Activated naive CD8-positive, alpha-beta T cell treated with anti-CD3 and anti-CD28 coated beads, Interleukin-2, amount 10 ng/mL, durations not matched to agents 7 days and 5 days (primary cell): ENCODE results near the gene SLC17A9. TPM values are rescaled to one million over a fixed set of nuclear protein-coding genes. Genes with fewer than 3 reads are reported as not detected.

Experiments
- ATAC-seq: fragments of 150-1000 bp; cut with Tn5 transposase; one replicate; pipeline ENCODE4 v1.10.0; 2021; ENCODE audit warnings: low read depth, moderate library complexity
- POLR2A ChIA-PET: fragments of 350-600 bp; sonication (Branson Sonifier 250); formaldehyde crosslinking; loops from one replicate; lab custom pipeline; 2021; ENCODE audit warnings: antibody characterized with exemption; lab: Charles Lee
- DNase-seq: peaks from one replicate; pipeline ENCODE4 v3.0.0; 2021
- H3K27ac Mint-ChIP-seq: one replicate; pipeline ENCODE4 v1.8.0; 2022; ENCODE audit warnings: mild to moderate bottlenecking, mixed read lengths
- H3K27me3 Mint-ChIP-seq: one replicate; pipeline ENCODE4 v1.8.0; 2022; ENCODE audit warnings: mild to moderate bottlenecking, moderate library complexity, mixed read lengths
- H3K36me3 Mint-ChIP-seq: one replicate; pipeline ENCODE4 v1.8.0; 2021; ENCODE audit warnings: mild to moderate bottlenecking, mixed read lengths
- H3K4me1 Mint-ChIP-seq: one replicate; pipeline ENCODE4 v1.8.0; 2021; ENCODE audit warnings: mixed read lengths
- H3K4me3 Mint-ChIP-seq: one replicate; pipeline ENCODE4 v1.8.0; 2022; ENCODE audit warnings: mild to moderate bottlenecking, moderate library complexity, mixed read lengths
- H3K9me3 Mint-ChIP-seq: one replicate; pipeline ENCODE4 v1.8.0; 2021; ENCODE audit warnings: mixed read lengths
- total RNA-seq, 2 experiments: library from RNA; stranded (reverse); gene quantifications; one replicate each; pipeline ENCODE4 v1.2.3, GENCODE V29; 2021

SLC17A9 gene
- total RNA-seq, 2 experiments from 2014 or later: 40.9 to 43.5 TPM

DNA sequence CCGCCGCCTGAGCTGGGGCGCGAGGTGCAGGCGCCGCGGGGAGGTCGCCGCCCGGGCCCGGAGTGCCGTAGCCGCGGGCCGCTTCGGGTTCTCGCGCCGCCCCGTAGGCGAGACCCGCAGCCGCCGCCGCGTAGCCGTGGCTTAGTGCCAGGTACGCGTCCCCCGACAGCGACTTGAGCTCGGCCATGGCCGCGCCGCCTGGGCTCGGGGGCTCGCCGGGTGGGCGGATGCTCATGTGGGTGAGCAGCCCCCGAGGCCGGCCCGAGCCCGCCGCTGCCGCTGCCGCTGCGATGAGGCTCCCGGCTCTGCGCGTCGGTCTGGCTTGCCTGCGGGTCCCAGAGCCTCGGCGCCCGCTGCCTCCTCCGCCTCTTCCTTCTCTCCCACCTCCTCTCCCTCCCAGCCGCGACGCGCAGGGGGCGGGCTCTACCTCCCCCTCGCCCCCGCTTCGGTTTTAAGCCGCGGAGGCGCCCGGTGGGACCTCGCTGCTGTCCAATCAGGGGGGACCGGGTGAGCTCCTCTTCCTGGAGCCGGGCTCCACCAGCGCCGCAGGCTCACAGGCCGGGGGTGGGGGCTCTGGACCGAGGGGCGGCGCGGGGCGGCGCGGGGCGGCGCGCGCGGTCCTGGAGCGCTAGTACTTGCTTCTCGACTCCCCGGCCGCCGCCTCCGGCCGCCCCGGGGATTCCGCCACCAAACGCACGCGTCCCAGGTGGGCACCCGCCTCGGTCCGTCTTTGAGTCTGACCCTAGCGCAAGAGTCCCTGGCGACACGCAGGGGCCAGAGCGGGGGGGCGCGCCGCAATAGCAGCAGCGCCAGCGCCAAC, 54.2 kb downstream of the SLC17A9 start, which contains the start of gene BHLHE23:
Gene BHLHE23, minus strand, starts transcription at position 425 of the 820 bp plus-strand sequence. Its CDS starts 190 bp downstream, at position 235.
- Mint-ChIP-seq H3K27ac (no peak within 1 kb of the TSS), H3K36me3 (peaks cover 2% of the 10 kb centered on the region), H3K27me3 (peaks cover 65% of the 10 kb centered on the region), H3K4me1 (peaks cover 14% of the 10 kb centered on the region), H3K9me3 (no peaks in the 10 kb centered on the region), H3K4me3 (no peak within 1 kb of the TSS)
- ATAC-seq (no peak), DNase-seq (peak; percentile 56)
- POLR2A ChIA-PET: no interaction called here

DNA sequence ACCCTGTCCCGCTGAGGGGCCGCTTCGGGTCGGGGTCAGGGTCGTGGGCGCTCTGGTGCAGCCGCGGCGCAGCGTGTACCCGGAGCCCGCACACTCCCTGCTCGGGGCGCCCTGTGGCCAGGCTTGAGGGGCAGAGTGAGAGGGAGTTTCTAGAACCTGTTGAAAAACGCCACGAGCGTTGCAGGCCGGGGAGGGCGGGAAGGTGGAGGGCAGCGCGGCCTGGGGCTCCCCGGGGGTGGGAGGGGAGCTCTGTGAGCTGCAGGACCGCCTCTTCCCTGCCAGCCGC, 54.8 kb downstream of the SLC17A9 start:
- POLR2A ChIA-PET: no interaction called here
- Mint-ChIP-seq H3K9me3 (no peaks in the 10 kb centered on the region), H3K4me1 (peaks cover 14% of the 10 kb centered on the region), H3K36me3 (peaks cover 2% of the 10 kb centered on the region), H3K4me3 (no peak overlapping the region), H3K27me3 (peaks cover 67% of the 10 kb centered on the region), H3K27ac (no peak overlapping the region)
- no peak for DNase-seq
- ATAC-seq: no peak

DNA sequence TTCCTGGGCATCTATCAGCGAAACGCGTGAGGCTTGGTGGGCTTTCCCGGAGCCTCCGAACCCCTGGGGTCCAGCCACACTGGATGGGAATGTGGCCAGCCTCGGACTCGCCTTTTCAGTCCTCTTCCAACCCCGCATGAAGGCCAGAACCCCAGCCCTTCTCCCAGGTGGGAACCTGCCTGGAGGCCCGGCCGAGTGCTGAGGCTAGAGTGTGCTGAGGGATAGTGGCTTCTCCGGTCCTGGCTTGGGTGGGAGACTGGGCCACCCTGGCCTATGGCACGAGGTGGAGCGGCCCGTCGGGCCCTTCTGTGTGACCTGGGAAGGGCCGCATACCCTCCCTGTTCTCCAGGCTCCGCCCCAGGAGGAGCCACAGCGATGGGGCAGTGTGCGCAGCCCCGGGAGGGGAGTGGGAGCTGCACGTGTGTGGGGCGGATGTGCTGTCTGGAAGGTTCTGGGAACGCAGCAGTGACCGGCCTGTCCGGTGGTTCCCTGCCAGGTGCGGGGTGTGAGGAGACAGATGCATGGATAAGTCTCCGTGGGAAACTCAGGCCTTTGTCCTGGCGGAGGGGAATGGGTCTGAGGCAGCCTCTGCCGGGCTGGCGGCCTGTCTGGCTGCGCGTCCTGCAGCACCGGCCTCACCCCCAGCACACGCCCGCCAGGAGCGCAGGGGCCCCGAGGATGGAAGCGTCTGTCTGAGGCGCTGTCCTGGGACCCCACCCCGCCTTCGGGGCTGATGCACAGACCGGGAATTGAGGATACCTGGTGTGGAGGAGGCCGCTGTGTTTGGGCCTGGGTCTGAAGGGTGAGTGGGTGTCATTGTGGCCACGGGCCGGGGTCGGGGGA, 55.4 kb downstream of the SLC17A9 start:
- no peak for ATAC-seq
- Mint-ChIP-seq H3K9me3 (peaks cover under 1% of the 10 kb centered on the region), H3K27me3 (peaks cover 67% of the 10 kb centered on the region), H3K36me3 (peaks cover 2% of the 10 kb centered on the region), H3K27ac (no peak overlapping the region), H3K4me1 (peaks cover 14% of the 10 kb centered on the region), H3K4me3 (no peak overlapping the region)
- DNase-seq: peak; percentile 44
- POLR2A ChIA-PET: interaction anchor here (1.0 to 3.1 kb wide), 2 partner anchors 35 to 95 kb away, joined by 3 to 22 read pairs; no protein-coding TSS in a partner anchor

DNA sequence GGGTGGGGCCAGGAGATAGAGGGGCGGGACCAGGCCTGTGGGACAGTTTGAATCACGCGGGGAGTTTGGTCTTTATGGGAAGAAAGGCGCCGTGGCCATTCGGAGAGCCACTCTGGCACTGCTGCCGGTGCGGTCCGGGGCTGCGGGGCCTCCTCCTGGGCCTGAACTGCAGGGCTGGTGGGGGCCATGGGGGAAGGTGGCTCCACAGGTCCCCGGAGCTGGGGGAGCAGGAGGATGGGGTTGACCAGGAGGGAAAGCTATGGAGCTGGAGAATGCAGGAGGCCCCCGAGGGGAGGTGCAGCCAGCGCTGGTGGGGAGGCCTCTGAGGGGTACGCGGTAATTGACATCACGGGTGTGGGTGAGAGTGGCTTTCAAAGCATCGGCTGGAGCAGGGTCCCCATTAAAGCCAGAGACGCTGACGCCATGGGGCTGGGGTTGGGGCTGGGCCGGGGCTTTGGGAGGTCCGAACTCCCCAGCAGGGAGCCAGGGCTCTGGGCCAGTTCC, 56.1 kb downstream of the SLC17A9 start:
- Mint-ChIP-seq H3K27me3 (peaks cover 67% of the 10 kb centered on the region), H3K27ac (no peak overlapping the region), H3K9me3 (peaks cover 6% of the 10 kb centered on the region), H3K4me1 (peaks cover 14% of the 10 kb centered on the region), H3K4me3 (peak overlapping the region; percentile 40), H3K36me3 (peaks cover 2% of the 10 kb centered on the region)
- ATAC-seq (peak; percentile 5), DNase-seq (peak; percentile 50)
- POLR2A ChIA-PET: interaction anchor here (0.9 to 3.1 kb wide), 4 partner anchors 31 to 110 kb away, joined by 3 to 22 read pairs (median 4); no protein-coding TSS in a partner anchor

DNA sequence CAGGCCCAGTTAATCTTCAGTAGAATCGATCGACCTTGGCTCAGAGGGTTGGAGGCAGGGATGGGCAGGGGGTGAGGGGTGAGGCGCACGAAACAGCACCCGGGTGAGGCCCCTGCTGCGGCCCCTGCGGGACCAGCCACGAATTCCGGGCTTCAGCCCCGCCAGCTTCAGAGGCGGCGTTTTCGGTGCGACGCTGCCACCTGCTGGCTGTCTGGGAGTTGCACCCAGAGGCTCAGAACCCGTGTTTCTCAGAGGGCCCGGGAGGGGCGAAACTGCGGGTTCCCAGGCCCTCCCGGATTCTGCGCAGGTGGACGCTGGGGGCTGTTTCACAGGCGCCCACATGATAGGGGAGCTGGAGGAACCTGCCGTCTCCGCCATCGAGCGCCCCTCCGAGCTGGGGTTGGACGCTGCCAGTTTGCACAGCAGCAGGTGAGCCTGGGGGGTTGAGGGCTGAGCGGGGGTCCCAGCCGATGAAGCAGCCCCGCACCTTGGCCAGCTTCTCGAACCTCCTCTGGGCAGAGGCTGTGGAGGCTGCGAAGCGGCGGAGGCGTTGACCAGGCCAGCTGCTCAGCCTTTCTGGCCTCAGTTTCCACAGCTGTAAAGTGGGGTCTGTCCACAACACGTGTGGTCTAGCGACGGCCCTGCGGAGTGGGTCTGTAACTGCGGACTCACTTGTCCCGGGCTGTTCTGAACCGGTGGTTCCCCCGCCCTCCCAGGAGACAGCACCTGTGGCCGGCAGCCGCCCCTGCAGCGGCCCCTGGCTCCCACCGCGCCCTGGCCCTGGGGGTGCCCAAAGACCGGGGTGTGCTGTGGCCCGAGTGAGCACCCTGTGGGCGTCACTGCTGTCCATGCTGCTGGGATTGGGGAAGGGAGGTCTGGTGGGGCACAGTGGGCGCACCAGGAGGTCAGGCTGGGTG, 56.8 kb downstream of the SLC17A9 start:
- DNase-seq: peak; percentile 90
- H3K4me1 Mint-ChIP-seq: peaks cover 14% of the 10 kb centered on the region
- peaks cover 6% of the 10 kb centered on the region for H3K9me3 Mint-ChIP-seq
- peaks cover 2% of the 10 kb centered on the region for H3K36me3 Mint-ChIP-seq
- H3K4me3 Mint-ChIP-seq: peak overlapping the region; percentile 40
- POLR2A ChIA-PET: interaction anchor here (0.9 to 3.1 kb wide), 4 partner anchors 32 to 110 kb away, joined by 3 to 22 read pairs (median 4); no protein-coding TSS in a partner anchor
- ATAC-seq: peak; percentile 67
- H3K27ac Mint-ChIP-seq: peak overlapping the region; percentile 12
- peaks cover 69% of the 10 kb centered on the region for H3K27me3 Mint-ChIP-seq

DNA sequence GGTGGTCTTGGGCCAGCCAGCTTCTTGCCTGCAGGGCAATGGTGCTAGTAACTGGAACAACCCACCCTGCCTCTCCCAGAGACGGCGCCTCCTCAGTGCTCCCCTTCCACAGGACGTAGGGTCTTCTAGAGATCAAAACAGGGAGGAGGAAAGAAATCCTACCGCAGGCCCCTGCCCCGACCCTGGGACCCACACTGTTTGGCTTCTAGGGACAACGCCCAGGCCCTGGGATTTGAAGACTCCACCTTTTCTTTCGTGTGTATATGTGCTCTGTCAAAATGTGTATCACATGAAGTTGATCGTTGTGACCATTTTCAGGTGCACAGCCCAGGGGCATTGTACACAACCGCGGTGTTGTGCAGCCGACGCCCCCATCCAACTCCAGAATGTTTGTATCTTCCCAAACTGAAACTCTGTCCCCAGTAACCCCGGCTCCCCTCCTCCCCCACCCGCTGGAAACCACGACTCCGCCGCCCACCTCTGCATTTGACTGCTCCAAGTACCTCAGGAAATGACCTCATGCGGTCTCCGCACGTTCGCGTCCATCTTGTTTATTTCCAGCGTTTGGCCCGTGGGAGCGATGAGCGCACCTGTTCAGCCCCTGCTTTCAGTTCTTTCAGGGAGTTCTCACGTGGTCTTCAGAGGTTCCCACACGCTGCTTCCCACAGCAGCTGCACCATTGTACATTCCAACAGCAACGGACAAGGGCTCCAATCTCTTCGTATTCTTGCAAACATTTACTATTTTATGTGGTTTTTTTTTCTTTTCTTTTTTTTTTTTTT, 57.7 kb downstream of the SLC17A9 start:
- Mint-ChIP-seq H3K9me3 (peaks cover 8% of the 10 kb centered on the region), H3K4me1 (peaks cover 11% of the 10 kb centered on the region), H3K27me3 (peaks cover 72% of the 10 kb centered on the region), H3K36me3 (peaks cover 2% of the 10 kb centered on the region), H3K27ac (peak overlapping the region; percentile 70), H3K4me3 (peak overlapping the region; percentile 90)
- ATAC-seq (peak; percentile 68), DNase-seq (peak; percentile 74)
- POLR2A ChIA-PET: interaction anchor here (0.7 to 3.1 kb wide), 5 partner anchors 22 to 773 kb away, joined by 3 to 22 read pairs (median 6); partner anchors contain the start of gene PPDPF

DNA sequence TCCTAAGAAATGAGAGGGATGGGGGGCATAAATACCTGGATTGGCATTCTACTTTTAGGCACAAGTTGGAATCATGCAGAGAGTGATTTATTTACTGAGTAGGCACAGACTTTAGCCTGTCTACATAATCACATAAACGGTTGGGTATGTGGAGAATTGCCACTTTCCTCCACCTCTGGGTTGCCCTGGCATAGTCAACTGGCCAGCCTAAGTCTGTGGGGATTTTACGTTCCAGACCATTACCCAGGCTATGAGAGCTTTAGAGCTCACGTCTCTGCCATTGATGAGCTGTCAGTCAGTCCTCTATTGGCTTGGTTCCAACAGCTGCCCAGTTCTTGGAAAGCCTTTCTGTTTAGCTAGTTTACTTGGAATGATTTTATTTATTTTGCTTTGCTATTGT, 59.3 kb downstream of the SLC17A9 start:
- Mint-ChIP-seq H3K27ac (no peak overlapping the region), H3K9me3 (peaks cover 8% of the 10 kb centered on the region), H3K27me3 (peaks cover 72% of the 10 kb centered on the region), H3K4me1 (peaks cover 11% of the 10 kb centered on the region), H3K4me3 (no peak overlapping the region), H3K36me3 (peaks cover 2% of the 10 kb centered on the region)
- POLR2A ChIA-PET: interaction anchor here (1.3 kb wide), 1 partner anchor 39 kb away, joined by 3 read pairs; no protein-coding TSS in a partner anchor
- ATAC-seq (no peak), DNase-seq (no peak)

DNA sequence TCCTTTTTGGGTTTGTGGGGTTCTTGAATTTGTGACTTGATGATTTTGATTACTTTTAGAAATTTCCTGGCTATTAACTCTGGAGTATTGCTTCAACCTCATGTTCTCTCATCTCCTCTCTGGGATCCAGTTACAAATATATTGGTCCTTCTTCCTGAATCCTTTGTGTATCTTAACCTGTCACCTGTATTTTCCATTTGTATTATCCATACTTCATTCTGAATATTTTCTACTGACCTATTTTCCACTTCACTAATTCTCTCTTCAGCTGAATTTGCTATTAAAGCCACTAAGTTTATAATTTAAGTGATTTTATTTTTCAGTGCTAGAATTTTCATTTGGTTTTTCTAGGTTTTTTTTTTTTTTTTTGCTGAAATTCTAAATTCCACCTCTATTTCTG, 60.7 kb downstream of the SLC17A9 start:
- Mint-ChIP-seq H3K4me3 (no peak overlapping the region), H3K9me3 (peaks cover 8% of the 10 kb centered on the region), H3K27ac (no peak overlapping the region), H3K36me3 (peaks cover 2% of the 10 kb centered on the region), H3K4me1 (peaks cover 11% of the 10 kb centered on the region), H3K27me3 (peaks cover 66% of the 10 kb centered on the region)
- DNase-seq (no peak), ATAC-seq (no peak)
- POLR2A ChIA-PET: interaction anchor here (0.7 kb wide), 1 partner anchor 634 kb away, joined by 3 read pairs; no protein-coding TSS in a partner anchor

DNA sequence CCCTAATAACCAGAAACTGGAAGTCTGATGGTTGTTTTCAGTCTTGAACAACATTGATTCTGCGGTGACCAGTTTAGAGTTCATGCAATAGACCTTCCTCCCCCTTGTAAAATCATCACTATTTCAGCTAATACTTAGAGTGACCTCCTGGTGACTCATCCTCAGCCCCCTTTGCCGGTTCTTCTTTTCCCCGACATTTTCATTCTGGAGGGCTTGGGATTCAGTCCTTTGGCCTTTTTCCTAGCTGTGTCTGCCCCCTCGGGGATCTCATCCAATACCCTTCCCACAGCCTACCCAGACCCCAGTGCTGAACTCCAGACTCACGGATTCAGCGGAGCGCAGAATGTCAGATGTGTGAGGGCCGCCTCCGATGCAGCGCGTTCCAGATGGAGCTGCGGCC, 61.8 kb downstream of the SLC17A9 start:
- Mint-ChIP-seq H3K27me3 (peaks cover 55% of the 10 kb centered on the region), H3K4me1 (peaks cover 7% of the 10 kb centered on the region), H3K27ac (no peak overlapping the region), H3K9me3 (peaks cover 8% of the 10 kb centered on the region), H3K4me3 (no peak overlapping the region), H3K36me3 (peaks cover 2% of the 10 kb centered on the region)
- ATAC-seq: no peak
- POLR2A ChIA-PET: no interaction called here
- DNase-seq: no peak

DNA sequence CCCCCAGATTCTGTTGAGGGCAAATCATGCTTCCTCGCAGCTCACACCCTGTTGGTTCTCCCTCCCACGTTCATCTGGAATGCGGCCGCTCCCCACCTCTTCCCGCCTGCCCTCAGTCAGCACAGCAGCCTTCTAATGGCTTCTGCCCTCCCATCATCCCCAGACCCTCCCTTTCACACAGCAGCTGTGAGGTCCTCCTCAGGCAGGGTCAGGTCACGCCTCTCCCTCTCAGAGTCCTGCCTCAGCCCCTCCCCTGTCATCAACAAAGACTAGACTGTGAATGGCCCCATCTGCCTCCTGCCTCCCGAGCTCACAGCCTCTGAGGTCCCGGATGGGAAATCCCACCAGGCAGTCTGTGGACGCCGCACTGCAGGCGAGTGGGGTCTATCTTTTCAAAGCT, 62.2 kb downstream of the SLC17A9 start:
- Mint-ChIP-seq H3K9me3 (peaks cover 8% of the 10 kb centered on the region), H3K4me1 (peaks cover 7% of the 10 kb centered on the region), H3K4me3 (no peak overlapping the region), H3K36me3 (peaks cover 2% of the 10 kb centered on the region), H3K27me3 (peaks cover 55% of the 10 kb centered on the region), H3K27ac (no peak overlapping the region)
- no peak for DNase-seq
- POLR2A ChIA-PET: no interaction called here
- no peak for ATAC-seq

DNA sequence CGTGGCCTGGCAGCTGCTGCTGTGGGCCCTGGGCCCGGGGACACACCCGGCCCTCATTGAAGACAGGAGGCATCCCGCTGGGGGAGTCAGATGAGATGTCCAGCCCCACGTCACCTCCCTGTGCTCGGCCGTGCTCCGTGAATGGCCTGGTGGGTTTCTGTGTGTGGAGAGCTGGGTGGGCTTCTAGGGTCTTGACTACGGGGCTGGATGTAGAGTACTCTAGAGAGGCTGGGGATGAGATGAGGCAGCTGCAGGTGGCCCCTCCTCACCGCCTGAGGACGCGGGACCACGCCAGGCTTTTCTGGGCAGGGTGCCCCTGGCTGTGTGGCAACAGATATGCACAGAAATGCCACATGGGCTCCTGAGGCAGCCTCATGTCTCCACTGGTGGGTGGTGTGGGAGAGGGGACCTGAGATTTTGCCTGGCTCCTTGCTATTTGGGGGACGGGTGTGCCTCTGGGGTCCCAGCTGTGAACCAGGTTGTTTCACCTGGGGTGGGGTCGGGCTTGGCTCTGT, 62.7 kb downstream of the SLC17A9 start:
- Mint-ChIP-seq H3K27me3 (peaks cover 52% of the 10 kb centered on the region), H3K36me3 (peaks cover 2% of the 10 kb centered on the region), H3K4me1 (peaks cover 6% of the 10 kb centered on the region), H3K4me3 (no peak overlapping the region), H3K27ac (no peak overlapping the region), H3K9me3 (peaks cover 8% of the 10 kb centered on the region)
- ATAC-seq (no peak), DNase-seq (no peak)
- POLR2A ChIA-PET: no interaction called here
